ENCODE data around the gene CENPU. TPM values are rescaled to one million over a fixed set of nuclear protein-coding genes. Genes with fewer than 3 reads are reported as not detected.

The CENPU gene
- total RNA-seq, 1 donor from 2014 or later = 8.7 TPM

GRCh38 chr4:184699941-184700340 is 34.0 kb downstream of the CENPU start:
- TF ChIP-seq CTCF (IDR thresholded peaks at IDR 0.05; ENCODE audit: insufficient read depth, low read length, poor library complexity, severe bottlenecking) = no peak
- Histone ChIP-seq H3K4me3 (ENCODE audit: low read depth, low read length) (no peak overlapping the region), H3K27me3 (ENCODE audit: control insufficient read depth, insufficient read depth, low read length) (no peaks in the 10 kb centered on the region), H3K36me3 (ENCODE audit: control insufficient read depth, insufficient read depth, low read length) (no peaks in the 10 kb centered on the region)
- DNase-seq (ENCODE audit: low read depth) = no peak

- H3K27me3 ChIP-seq (ENCODE audit: control insufficient read depth, insufficient read depth, low read length) = no peaks in the 10 kb centered on the region
- no peak for DNase-seq (ENCODE audit: low read depth)
- TF ChIP-seq CTCF (IDR thresholded peaks at IDR 0.05; ENCODE audit: insufficient read depth, low read length, poor library complexity, severe bottlenecking) = no peak
- H3K4me3 ChIP-seq (ENCODE audit: low read depth, low read length) = no peak overlapping the region
- H3K36me3 ChIP-seq (ENCODE audit: control insufficient read depth, insufficient read depth, low read length) = no peaks in the 10 kb centered on the region
These were observed 35.9 kb downstream of the CENPU start for GRCh38 chr4:184697956-184698355.

- DNase-seq (ENCODE audit: low read depth) = no peak
These were observed 38.6 kb downstream of the CENPU start for GRCh38 chr4:184695178-184695896.

GRCh38 chr4:184694412-184694956 is 39.4 kb downstream of the CENPU start:
- TF ChIP-seq CTCF (IDR thresholded peaks at IDR 0.05; ENCODE audit: insufficient read depth, low read length, poor library complexity, severe bottlenecking) = no peak
- no peaks in the 10 kb centered on the region for H3K27me3 ChIP-seq (ENCODE audit: control insufficient read depth, insufficient read depth, low read length)
- no peaks in the 10 kb centered on the region for H3K36me3 ChIP-seq (ENCODE audit: control insufficient read depth, insufficient read depth, low read length)
- H3K4me3 ChIP-seq (ENCODE audit: low read depth, low read length) = no peak overlapping the region
- DNase-seq (ENCODE audit: low read depth) = no peak

More at GRCh38 chr4:184695178-184695896, 38.6 kb downstream of the CENPU start:
- Histone ChIP-seq H3K36me3 (ENCODE audit: control insufficient read depth, insufficient read depth, low read length) (no peaks in the 10 kb centered on the region), H3K4me3 (ENCODE audit: low read depth, low read length) (no peak overlapping the region), H3K27me3 (ENCODE audit: control insufficient read depth, insufficient read depth, low read length) (no peaks in the 10 kb centered on the region)
- no peak for TF ChIP-seq CTCF (IDR thresholded peaks at IDR 0.05; ENCODE audit: insufficient read depth, low read length, poor library complexity, severe bottlenecking)

GRCh38 chr4:184693056-184693455 is 40.8 kb downstream of the CENPU start:
- TF ChIP-seq CTCF (IDR thresholded peaks at IDR 0.05; ENCODE audit: insufficient read depth, low read length, poor library complexity, severe bottlenecking) = no peak
- H3K36me3 ChIP-seq (ENCODE audit: control insufficient read depth, insufficient read depth, low read length) = no peaks in the 10 kb centered on the region
- H3K27me3 ChIP-seq (ENCODE audit: control insufficient read depth, insufficient read depth, low read length) = no peaks in the 10 kb centered on the region
- no peak overlapping the region for H3K4me3 ChIP-seq (ENCODE audit: low read depth, low read length)
- DNase-seq (ENCODE audit: low read depth) = no peak

GRCh38 chr4:184689681-184690080 is 44.2 kb downstream of the CENPU start:
- no peak for TF ChIP-seq CTCF (IDR thresholded peaks at IDR 0.05; ENCODE audit: insufficient read depth, low read length, poor library complexity, severe bottlenecking)
- DNase-seq (ENCODE audit: low read depth) = no peak
- no peaks in the 10 kb centered on the region for H3K27me3 ChIP-seq (ENCODE audit: control insufficient read depth, insufficient read depth, low read length)
- no peaks in the 10 kb centered on the region for H3K36me3 ChIP-seq (ENCODE audit: control insufficient read depth, insufficient read depth, low read length)
- H3K4me3 ChIP-seq (ENCODE audit: low read depth, low read length) = no peak overlapping the region

Measured in kidney epithelial cell (primary cell).